BLaER1 treated with 17β-estradiol and CSF1 and Interleukin-3, amounts not matched to agents 10 nM and 100 nM (cell line): ENCODE data around the gene GARNL3.

Source experiments
- H3K27ac ChIP-seq, 11 experiments: shearing (Covaris generic); formaldehyde crosslinking; 2 replicates each; pipeline ENCODE4 v1.8.1; 2022
- H3K27me3 ChIP-seq, 11 experiments: shearing (Covaris generic); formaldehyde crosslinking; 2 replicates each; pipeline ENCODE4 v1.8.1; 2022
- H3K36me3 ChIP-seq, 11 experiments: shearing (Covaris generic); formaldehyde crosslinking; 2 replicates each; pipeline ENCODE4 v1.8.1; 2022
- H3K4me1 ChIP-seq, 10 experiments: shearing (Covaris generic); formaldehyde crosslinking; 2 replicates each; pipeline ENCODE4 v1.8.1; 2022
- H3K4me2 ChIP-seq, 11 experiments: shearing (Covaris generic); formaldehyde crosslinking; 2 replicates each; pipeline ENCODE4 v1.8.1; 2022
- H3K4me3 ChIP-seq, 10 experiments: shearing (Covaris generic); formaldehyde crosslinking; 2 replicates each; pipeline ENCODE4 v1.8.1; 2022
- H3K9ac ChIP-seq, 11 experiments: shearing (Covaris generic); formaldehyde crosslinking; 2 replicates each; pipeline ENCODE4 v1.8.1; 2022
- H3K9me3 ChIP-seq, 11 experiments: shearing (Covaris generic); formaldehyde crosslinking; replicated peaks in 1 of 11; 2 replicates each; pipeline ENCODE4 v1.8.1; 2022
- H4K20me1 ChIP-seq, 11 experiments: shearing (Covaris generic); formaldehyde crosslinking; 2 replicates each; pipeline ENCODE4 v1.8.1; 2022
- Cebpa-rat ChIP-seq, 11 experiments: shearing (Covaris generic); IDR thresholded peaks; 2 replicates each; pipeline ENCODE4 v1.8.1; 2022

The GARNL3 gene

GRCh38 chr9:127280880-127281660 lies 16.5 kb downstream of the GARNL3 start:
- Histone ChIP-seq H3K4me3 (no peak overlapping the region), H3K36me3 (no peaks in the 10 kb centered on the region), H3K27ac (no peak overlapping the region), H3K9ac (no peak overlapping the region), H3K9me3 (peaks cover 0 to 6% (median 0%) of the 10 kb centered on the region in 11 experiments; a peak in 1 of 22 replicates), H3K4me2 (no peak overlapping the region), H3K27me3 (no peaks in the 10 kb centered on the region), H4K20me1 (no peaks in the 10 kb centered on the region), H3K4me1 (peaks cover 0 to 25% (median 11%) of the 10 kb centered on the region in 10 experiments; a peak in 12 of 20 replicates)
- TF ChIP-seq Cebpa-rat (IDR thresholded peaks at IDR 0.05) = no peak

DNA sequence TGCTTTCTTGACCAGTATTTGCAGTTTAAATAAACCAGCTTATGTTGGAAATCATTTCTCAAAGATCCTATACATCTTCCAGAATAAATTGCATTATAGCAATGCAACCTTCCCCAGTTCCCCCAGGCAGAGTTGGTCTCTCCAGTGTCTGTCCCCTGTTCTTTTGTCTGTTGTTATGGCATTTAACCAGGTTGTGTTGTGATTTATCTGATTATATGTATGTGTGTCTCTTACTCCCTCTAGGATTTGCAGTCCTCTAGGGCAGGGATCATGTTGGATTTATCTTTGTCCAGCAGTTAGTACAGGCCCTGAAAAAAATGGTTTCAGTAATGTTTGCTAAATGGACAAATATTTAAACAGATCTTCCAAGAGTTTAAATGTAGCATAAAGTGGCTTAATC lies 17.3 kb downstream of the GARNL3 start:
- Histone ChIP-seq H3K4me2 (no peak overlapping the region), H3K4me1 (peaks cover 0 to 17% (median 8%) of the 10 kb centered on the region in 10 experiments; a peak in 12 of 20 replicates), H3K27ac (no peak overlapping the region), H3K27me3 (no peaks in the 10 kb centered on the region), H3K36me3 (no peaks in the 10 kb centered on the region), H3K9me3 (peaks cover 0 to 6% (median 0%) of the 10 kb centered on the region in 11 experiments; a peak in 1 of 22 replicates), H3K9ac (no peak overlapping the region), H4K20me1 (no peaks in the 10 kb centered on the region), H3K4me3 (no peak overlapping the region)
- no peak for TF ChIP-seq Cebpa-rat (IDR thresholded peaks at IDR 0.05)

DNA sequence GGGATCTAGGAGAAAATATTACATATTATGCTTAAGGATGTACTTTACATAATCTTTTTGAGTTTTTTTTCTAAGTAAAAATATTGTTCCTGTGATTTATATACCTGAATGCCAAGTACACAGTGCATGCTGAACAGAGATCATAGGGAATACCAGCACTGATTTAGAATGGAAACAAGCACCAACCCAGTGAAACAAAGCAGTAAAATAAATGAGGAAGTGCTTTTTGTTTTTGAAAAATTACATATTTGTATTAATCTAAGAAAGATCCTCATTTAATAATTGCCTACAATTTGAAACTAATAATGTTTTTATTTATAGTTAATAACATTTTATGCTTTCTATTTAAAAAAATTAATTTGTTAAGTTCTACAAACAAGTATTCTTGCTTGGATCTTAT lies 18.0 kb downstream of the GARNL3 start:
- Histone ChIP-seq H3K4me3 (no peak overlapping the region), H3K9me3 (peaks cover 0 to 6% (median 0%) of the 10 kb centered on the region in 11 experiments; a peak in 1 of 22 replicates)

GRCh38 chr9:127283135-127283534 lies 18.6 kb downstream of the GARNL3 start:
- no peak overlapping the region for H3K27ac ChIP-seq
- peaks cover 0 to 9% (median 0%) of the 10 kb centered on the region in 10 experiments; a peak in 5 of 20 replicates for H3K4me1 ChIP-seq
- H4K20me1 ChIP-seq = no peaks in the 10 kb centered on the region
- no peaks in the 10 kb centered on the region for H3K27me3 ChIP-seq
- no peak overlapping the region for H3K4me3 ChIP-seq
- no peaks in the 10 kb centered on the region for H3K36me3 ChIP-seq
- peaks cover 0 to 6% (median 0%) of the 10 kb centered on the region in 11 experiments; a peak in 1 of 22 replicates for H3K9me3 ChIP-seq
- no peak overlapping the region for H3K4me2 ChIP-seq
- H3K9ac ChIP-seq = no peak overlapping the region
- no peak for TF ChIP-seq Cebpa-rat (IDR thresholded peaks at IDR 0.05)

More for the DNA sequence above, 18.0 kb downstream of the GARNL3 start:
- Histone ChIP-seq H3K4me1 (peaks cover 0 to 10% (median under 1%) of the 10 kb centered on the region in 10 experiments; a peak in 10 of 20 replicates), H3K4me2 (no peak overlapping the region), H3K36me3 (no peaks in the 10 kb centered on the region), H3K27me3 (no peaks in the 10 kb centered on the region), H3K27ac (no peak overlapping the region), H3K9ac (no peak overlapping the region), H4K20me1 (no peaks in the 10 kb centered on the region)
- no peak for TF ChIP-seq Cebpa-rat (IDR thresholded peaks at IDR 0.05)

DNA sequence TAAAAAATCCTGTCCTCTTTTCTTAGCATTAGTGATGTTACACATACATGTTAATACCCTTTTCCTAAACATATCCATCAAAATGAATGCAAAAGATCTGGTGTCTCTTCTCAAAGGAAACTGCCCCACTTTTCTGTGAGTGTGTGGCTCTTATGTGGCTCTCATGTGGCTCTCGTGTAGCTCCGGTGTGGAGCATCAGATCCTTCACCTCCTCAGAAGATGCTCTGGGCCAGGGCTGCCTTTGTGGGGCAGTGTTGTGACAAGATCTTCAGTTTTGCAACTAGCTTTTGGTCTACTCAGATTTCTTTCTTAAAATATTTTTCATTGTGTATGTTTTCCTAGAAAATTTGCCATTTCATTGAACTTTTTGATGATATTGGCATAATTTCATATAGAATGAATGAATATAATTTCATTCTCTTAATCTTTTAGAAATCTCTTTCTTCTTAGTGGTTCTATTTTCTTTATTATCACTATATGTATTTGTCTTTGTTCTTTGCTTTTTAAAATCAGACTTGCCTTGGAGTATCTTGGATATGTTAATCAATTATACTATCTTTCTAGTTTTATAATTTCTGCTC lies 19.4 kb downstream of the GARNL3 start:
- Histone ChIP-seq H3K4me1 (peaks cover 0 to 17% (median 0%) of the 10 kb centered on the region in 10 experiments; a peak in 6 of 20 replicates), H3K4me3 (no peak overlapping the region), H3K27ac (no peak overlapping the region), H3K9me3 (no peaks in the 10 kb centered on the region), H3K27me3 (no peaks in the 10 kb centered on the region), H3K9ac (no peak overlapping the region), H3K36me3 (no peaks in the 10 kb centered on the region), H3K4me2 (no peak overlapping the region), H4K20me1 (no peaks in the 10 kb centered on the region)
- no peak for TF ChIP-seq Cebpa-rat (IDR thresholded peaks at IDR 0.05)

DNA sequence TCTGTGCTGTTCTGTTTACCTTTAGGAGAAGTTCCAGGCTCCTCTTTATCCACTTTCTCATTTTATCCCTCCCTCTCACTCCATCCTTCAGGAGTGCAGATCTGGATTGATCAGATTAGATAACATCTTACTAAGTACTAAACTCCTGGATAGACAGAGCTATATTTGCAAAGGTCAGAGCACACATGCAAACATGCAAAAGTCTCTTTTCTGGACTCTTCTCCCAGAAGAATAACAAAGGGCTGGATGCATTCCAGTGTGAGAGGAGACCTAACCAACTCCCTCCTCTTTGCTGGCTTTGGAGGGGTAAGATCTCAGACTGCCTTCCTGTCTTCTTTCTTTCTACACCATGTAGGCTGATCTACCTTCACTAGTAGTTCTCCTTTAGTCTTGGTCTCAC lies 21.4 kb downstream of the GARNL3 start:
- TF ChIP-seq Cebpa-rat (IDR thresholded peaks at IDR 0.05) = no peak
- H3K4me1 ChIP-seq = peaks cover 0 to 18% (median 0%) of the 10 kb centered on the region in 10 experiments; a peak in 6 of 20 replicates
- H3K4me2 ChIP-seq = no peak overlapping the region
- H3K4me3 ChIP-seq = no peak overlapping the region
- no peak overlapping the region for H3K27ac ChIP-seq
- H3K9me3 ChIP-seq = no peaks in the 10 kb centered on the region
- H3K9ac ChIP-seq = no peak overlapping the region
- H3K27me3 ChIP-seq = no peaks in the 10 kb centered on the region
- no peaks in the 10 kb centered on the region for H3K36me3 ChIP-seq
- no peaks in the 10 kb centered on the region for H4K20me1 ChIP-seq

DNA sequence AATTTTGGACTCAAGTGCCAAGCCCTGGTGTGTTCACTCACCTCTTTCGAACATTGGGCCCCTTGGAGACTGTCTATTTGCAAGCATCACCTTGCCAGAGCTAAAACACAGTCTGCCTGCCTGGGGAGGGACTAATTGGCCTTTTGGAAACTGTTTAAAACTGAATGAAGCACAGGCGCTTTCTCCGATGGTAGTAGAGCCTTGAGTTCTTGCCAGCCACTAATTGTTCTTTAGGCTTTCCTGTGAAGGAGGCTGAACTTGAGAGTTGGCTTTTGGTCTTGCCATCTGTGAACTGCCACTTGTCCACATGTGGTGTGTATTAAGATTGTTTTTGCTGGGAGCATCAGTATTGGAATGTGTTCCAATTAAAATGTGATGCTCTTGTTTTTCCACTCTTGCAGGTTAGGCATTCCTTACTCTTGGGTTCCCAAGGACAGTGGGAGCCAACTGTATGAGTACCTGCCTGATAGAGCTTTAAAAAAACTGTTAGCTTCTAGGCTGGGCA lies 26.0 kb downstream of the GARNL3 start:
- H4K20me1 ChIP-seq = no peaks in the 10 kb centered on the region

GRCh38 chr9:127291246-127291778 lies 26.7 kb downstream of the GARNL3 start:
- Histone ChIP-seq H3K36me3 (no peaks in the 10 kb centered on the region), H3K9ac (no peak overlapping the region), H4K20me1 (no peaks in the 10 kb centered on the region), H3K9me3 (no peaks in the 10 kb centered on the region), H3K27ac (no peak overlapping the region), H3K4me1 (peaks cover 0 to 10% (median 0%) of the 10 kb centered on the region in 10 experiments; a peak in 6 of 20 replicates), H3K4me3 (no peak overlapping the region), H3K27me3 (no peaks in the 10 kb centered on the region), H3K4me2 (no peak overlapping the region)
- TF ChIP-seq Cebpa-rat (IDR thresholded peaks at IDR 0.05) = no peak

More for the DNA sequence above, 26.0 kb downstream of the GARNL3 start:
- Histone ChIP-seq H3K27ac (no peak overlapping the region), H3K9me3 (no peaks in the 10 kb centered on the region), H3K9ac (no peak overlapping the region), H3K36me3 (no peaks in the 10 kb centered on the region), H3K4me2 (no peak overlapping the region), H3K4me1 (peaks cover 0 to 10% (median 0%) of the 10 kb centered on the region in 10 experiments; a peak in 6 of 20 replicates), H3K4me3 (no peak overlapping the region), H3K27me3 (no peaks in the 10 kb centered on the region)
- no peak for TF ChIP-seq Cebpa-rat (IDR thresholded peaks at IDR 0.05)

DNA sequence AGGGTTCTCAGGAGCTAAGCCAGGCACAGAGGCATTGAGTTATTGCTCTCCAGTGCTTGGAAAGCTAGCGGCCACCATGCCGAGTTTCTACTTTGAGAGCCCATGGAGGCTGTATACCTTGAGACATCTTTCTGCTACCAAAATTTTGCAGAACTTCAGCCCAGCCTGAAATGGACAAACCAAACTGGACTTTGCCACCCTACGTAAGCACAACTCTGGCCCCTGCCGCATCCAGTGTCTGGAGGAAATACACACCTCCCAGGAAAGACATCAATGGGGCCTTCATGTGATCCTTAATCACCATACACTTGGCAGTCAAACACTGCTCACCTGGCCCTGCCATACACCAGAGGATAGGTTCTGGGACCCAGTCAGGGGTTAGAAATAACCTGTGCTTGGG lies 27.8 kb downstream of the GARNL3 start:
- Histone ChIP-seq H3K27me3 (no peaks in the 10 kb centered on the region), H3K27ac (no peak overlapping the region), H3K4me3 (no peak overlapping the region), H4K20me1 (no peaks in the 10 kb centered on the region), H3K36me3 (no peaks in the 10 kb centered on the region), H3K9me3 (no peaks in the 10 kb centered on the region), H3K4me1 (peaks cover 0 to 10% (median 0%) of the 10 kb centered on the region in 10 experiments; a peak in 6 of 20 replicates), H3K9ac (no peak overlapping the region), H3K4me2 (no peak overlapping the region)
- TF ChIP-seq Cebpa-rat (IDR thresholded peaks at IDR 0.05) = no peak
